Thyroid gland (tissue), 4 donors: ENCODE measurements around the gene SNAP29. TPM values are rescaled to one million over a fixed set of nuclear protein-coding genes. Genes with fewer than 3 reads are reported as not detected.

Experiments
- DNase-seq, 2 donors: peaks; one replicate each; pipeline ENCODE4 v3.0.0-alpha.2; 2019
- H3K27ac ChIP-seq, 3 donors: fragments of 200-600 bp; sonication (generic); 1 replicate in 2 of 3; 2 replicates in 1 of 3; pipeline ENCODE4 v1.5.1; 2016 to 2019; ENCODE audit warnings: mild to moderate bottlenecking in 1 of 3, moderate library complexity in 1 of 3
- H3K27me3 ChIP-seq: fragments of 200-600 bp; sonication (generic); one replicate; pipeline ENCODE4 v1.5.1; 2019
- H3K36me3 ChIP-seq, 2 donors: fragments of 200-600 bp; sonication (generic); one replicate each; pipeline ENCODE4 v1.5.1; 2016 to 2019
- H3K4me1 ChIP-seq, 2 donors: fragments of 200-600 bp; sonication (generic); one replicate each; pipeline ENCODE4 v1.5.1; 2017 to 2019
- H3K4me3 ChIP-seq, 3 donors: fragments of 200-600 bp; sonication (generic); replicated peaks in 1 of 3; 1 replicate in 2 of 3; 2 replicates in 1 of 3; pipeline ENCODE4 v1.5.1; 2016; ENCODE audit warnings: mild to moderate bottlenecking in 1 of 3
- H3K9me3 ChIP-seq: fragments of 200-600 bp; sonication (generic); one replicate; pipeline ENCODE4 v1.5.1; 2017
- POLR2A ChIP-seq, 2 donors: fragments of 450-650 bp; IDR thresholded peaks; one replicate each; pipeline ENCODE4 v1.6.1; 2017; ENCODE audit warnings: antibody characterized with exemption in 2 of 2, mild to moderate bottlenecking in 2 of 2, moderate library complexity in 1 of 2
- WGBS, 2 donors: methylation state at CpG; one replicate each; pipeline ENCODE4 v1.1.5; 2017; 5-methylcytosine and 5-hydroxymethylcytosine counted together
- intact Hi-C: fragments of 100-400 bp; cut with DNase I; formaldehyde crosslinking; loops from one replicate; pipeline ENCODE4 v1.15.1; 2023
- total RNA-seq, 4 donors: library from RNA; depleted of rRNA; stranded (reverse); fragments of >200 nt; gene quantifications; one replicate each; pipeline ENCODE4 v1.2.3, GENCODE V29; 2016
- TF ChIP-seq, protein P1 (sequence below), 6 experiments: fragments of 200-600 bp in 3 of 6; fragments of 450-650 bp in 3 of 6; sonication (generic) in 3 of 6; IDR thresholded peaks; one replicate each; pipeline ENCODE4 v1.5.1; 2016 to 2019; ENCODE audit warnings: antibody characterized with exemption in 6 of 6, mild to moderate bottlenecking in 2 of 6, inconsistent platforms in 1 of 6, moderate library complexity in 1 of 6

SNAP29 gene
- total RNA-seq, 4 donors from 2014 or later = 17.1 to 21.1 (median 17.6) TPM

DNA sequence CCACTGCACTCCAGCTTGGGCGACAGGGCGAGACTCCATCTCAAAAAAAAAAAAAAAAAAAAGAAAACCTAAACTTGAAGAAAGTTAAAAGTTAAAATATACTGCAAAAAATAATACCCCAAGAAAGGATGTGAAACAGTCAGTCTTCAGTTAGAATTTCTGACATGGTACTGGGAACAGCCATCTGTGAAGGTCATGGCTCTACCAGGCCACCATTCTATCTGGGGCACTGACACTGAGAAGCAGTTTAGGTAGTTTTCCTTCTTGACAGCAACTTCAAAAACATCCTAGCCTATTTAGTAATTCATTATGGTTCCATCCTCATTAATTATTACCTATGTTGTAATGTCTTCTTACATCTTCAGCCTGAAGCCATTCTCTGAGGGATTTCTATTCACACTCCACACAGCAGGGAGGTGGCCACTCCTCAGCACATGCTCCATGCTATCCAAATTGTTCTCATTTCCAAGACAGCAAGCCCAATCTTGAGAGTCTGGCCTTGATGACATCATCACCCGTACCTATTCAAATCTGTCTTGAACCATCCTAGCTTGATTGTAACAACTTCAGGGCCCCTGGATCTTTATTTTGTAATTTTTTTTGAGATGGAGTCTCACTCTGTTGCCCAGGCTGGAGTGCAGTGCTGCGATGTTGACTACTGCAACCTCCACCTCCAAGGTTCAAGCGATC is 46.7 kb upstream of the SNAP29 start:
- WGBS, 2 donors = 97 to 98% methylated on average over 5 of the region's 5 CpGs
- no peak for DNase-seq
- Histone ChIP-seq H3K4me1 (no peaks in the 10 kb centered on the region), H3K27ac (no peak overlapping the region), H3K9me3 (no peaks in the 10 kb centered on the region), H3K4me3 (no peak overlapping the region), H3K27me3 (no peaks in the 10 kb centered on the region), H3K36me3 (peaks cover 19 to 49% of the 10 kb centered on the region in 2 donors)
- intact Hi-C loops = no loop called here
- TF ChIP-seq POLR2A (IDR thresholded peaks at IDR 0.05) = no peak
- TF ChIP-seq, protein P1, sequence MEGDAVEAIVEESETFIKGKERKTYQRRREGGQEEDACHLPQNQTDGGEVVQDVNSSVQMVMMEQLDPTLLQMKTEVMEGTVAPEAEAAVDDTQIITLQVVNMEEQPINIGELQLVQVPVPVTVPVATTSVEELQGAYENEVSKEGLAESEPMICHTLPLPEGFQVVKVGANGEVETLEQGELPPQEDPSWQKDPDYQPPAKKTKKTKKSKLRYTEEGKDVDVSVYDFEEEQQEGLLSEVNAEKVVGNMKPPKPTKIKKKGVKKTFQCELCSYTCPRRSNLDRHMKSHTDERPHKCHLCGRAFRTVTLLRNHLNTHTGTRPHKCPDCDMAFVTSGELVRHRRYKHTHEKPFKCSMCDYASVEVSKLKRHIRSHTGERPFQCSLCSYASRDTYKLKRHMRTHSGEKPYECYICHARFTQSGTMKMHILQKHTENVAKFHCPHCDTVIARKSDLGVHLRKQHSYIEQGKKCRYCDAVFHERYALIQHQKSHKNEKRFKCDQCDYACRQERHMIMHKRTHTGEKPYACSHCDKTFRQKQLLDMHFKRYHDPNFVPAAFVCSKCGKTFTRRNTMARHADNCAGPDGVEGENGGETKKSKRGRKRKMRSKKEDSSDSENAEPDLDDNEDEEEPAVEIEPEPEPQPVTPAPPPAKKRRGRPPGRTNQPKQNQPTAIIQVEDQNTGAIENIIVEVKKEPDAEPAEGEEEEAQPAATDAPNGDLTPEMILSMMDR (IDR thresholded peaks at IDR 0.05) = no peak

DNA sequence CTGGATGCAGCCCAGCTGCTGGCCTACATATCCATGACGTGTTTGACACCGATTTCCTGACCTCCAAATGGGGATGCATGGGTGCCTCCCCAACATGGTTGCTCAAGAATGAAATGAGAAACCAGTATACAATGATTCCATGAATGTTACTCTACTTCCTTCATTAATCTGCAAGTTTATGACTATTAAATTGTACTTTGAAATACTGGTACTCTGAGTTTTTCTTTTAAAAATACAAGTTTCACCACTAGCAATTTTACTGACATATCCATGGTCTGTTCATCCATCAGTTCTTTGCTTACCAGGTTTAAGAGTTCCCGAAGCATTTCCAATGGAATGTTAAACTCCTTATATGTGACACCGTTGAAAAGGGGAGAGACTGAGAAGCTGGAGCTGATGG is 45.8 kb upstream of the SNAP29 start:
- no peaks in the 10 kb centered on the region for H3K4me1 ChIP-seq
- no peak for TF ChIP-seq POLR2A (IDR thresholded peaks at IDR 0.05)
- TF ChIP-seq, protein P1 (IDR thresholded peaks at IDR 0.05) = no peak
- no peak overlapping the region for H3K27ac ChIP-seq
- no peak overlapping the region for H3K4me3 ChIP-seq
- intact Hi-C loops = no loop called here
- no peaks in the 10 kb centered on the region for H3K27me3 ChIP-seq
- peaks cover 17 to 49% of the 10 kb centered on the region in 2 donors for H3K36me3 ChIP-seq
- H3K9me3 ChIP-seq = no peaks in the 10 kb centered on the region
- DNase-seq = no peak
- 92 to 96% methylated on average over 4 of the region's 4 CpGs for WGBS, 2 donors

DNA sequence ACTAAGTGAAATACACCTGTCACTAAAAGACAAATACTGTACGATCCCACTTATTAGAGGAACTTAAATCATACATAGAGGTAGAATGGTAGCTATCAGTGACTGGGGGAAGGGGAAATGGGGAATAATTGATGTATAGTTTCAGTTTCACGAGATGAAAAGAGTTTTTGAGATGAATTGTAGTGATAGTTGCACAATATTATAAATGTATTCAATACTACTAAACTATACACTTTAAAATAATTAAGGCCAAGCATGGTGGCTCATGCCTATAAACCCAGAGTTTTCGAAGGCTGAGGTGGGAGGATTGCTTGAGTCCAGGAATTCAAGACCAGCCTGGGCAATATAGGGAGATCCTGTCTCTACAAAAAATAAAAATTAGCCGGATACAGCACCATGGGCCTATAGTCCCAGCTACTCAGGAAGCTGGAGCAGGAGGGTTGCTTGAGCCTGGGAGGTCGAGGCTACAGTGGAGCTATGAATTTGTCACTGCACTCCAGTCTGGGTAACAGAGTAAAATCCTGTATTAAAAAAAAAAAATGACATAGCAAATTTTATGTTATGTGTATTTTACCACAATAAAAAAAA is 44.5 kb upstream of the SNAP29 start:
- Histone ChIP-seq H3K27me3 (no peaks in the 10 kb centered on the region), H3K4me3 (no peak overlapping the region), H3K4me1 (no peaks in the 10 kb centered on the region), H3K36me3 (peaks cover 23 to 61% of the 10 kb centered on the region in 2 donors), H3K27ac (no peak overlapping the region), H3K9me3 (no peaks in the 10 kb centered on the region)
- WGBS, 2 donors = 92 to 96% methylated on average over 5 of the region's 5 CpGs
- TF ChIP-seq, protein P1 (IDR thresholded peaks at IDR 0.05) = no peak
- TF ChIP-seq POLR2A (IDR thresholded peaks at IDR 0.05) = no peak
- intact Hi-C loops = no loop called here
- DNase-seq = no peak

DNA sequence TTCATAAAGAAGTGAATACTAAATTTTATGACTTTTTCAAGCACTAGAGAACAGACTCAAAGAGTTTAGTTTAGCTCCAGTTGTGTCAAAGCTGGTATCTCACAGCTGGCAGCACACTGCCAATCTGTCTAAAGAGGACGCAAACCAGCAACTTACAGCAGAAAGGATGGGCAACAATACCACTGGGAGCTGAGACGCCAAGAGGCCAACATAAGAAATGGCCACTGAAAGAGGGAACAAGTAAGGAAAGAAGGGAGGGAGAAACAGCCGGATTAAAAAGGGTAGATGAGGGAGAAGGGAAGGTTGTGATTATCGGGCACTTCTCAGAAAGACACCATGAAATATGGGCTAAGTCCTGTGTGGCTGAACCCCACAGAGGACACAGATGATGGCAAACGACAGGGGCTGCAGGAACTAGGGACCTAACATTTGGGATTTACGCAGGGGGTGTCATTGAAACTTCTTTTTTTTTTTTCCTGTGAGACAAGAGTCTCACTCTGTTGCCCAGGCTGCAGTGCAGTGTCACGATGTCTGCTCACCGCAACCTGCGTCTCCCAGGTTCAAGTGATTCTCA is 43.2 kb upstream of the SNAP29 start:
- H3K27ac ChIP-seq = no peak overlapping the region
- H3K36me3 ChIP-seq = peaks cover 26 to 58% of the 10 kb centered on the region in 2 donors
- WGBS, 2 donors = 94 to 96% methylated on average over 9 of the region's 9 CpGs
- H3K4me3 ChIP-seq = no peak overlapping the region
- no peaks in the 10 kb centered on the region for H3K4me1 ChIP-seq
- no peak for TF ChIP-seq POLR2A (IDR thresholded peaks at IDR 0.05)
- TF ChIP-seq, protein P1 (IDR thresholded peaks at IDR 0.05) = no peak
- no peaks in the 10 kb centered on the region for H3K27me3 ChIP-seq
- DNase-seq = no peak
- no peaks in the 10 kb centered on the region for H3K9me3 ChIP-seq
- intact Hi-C loops = no loop called here

DNA sequence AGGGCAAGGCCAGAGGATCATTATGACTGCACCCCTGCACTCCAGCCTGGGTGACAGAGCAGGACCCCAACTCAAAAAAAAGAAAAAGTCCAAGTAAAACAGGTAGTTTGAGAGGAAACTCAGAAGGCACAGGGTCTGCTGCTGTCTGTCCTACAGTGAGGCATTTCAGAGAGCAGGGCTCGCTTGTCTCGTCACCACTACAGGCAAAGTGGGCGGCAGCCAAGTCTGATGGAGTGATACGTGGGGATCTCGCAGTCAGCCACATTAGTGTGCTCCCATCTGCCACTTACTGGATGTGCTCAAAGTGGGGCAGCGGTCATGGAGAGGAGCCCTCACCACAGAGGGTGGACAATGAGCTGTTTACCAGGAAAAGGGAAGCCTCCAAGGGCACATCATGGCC is 42.2 kb upstream of the SNAP29 start:
- intact Hi-C loops = no loop called here
- Histone ChIP-seq H3K9me3 (no peaks in the 10 kb centered on the region), H3K36me3 (peaks cover 21 to 55% of the 10 kb centered on the region in 2 donors), H3K4me3 (no peak overlapping the region), H3K27ac (no peak overlapping the region), H3K27me3 (no peaks in the 10 kb centered on the region), H3K4me1 (no peaks in the 10 kb centered on the region)
- no peak for DNase-seq
- no peak for TF ChIP-seq POLR2A (IDR thresholded peaks at IDR 0.05)
- TF ChIP-seq, protein P1 (IDR thresholded peaks at IDR 0.05) = no peak
- 91 to 94% methylated on average over 6 of the region's 6 CpGs for WGBS, 2 donors
